Uterus (tissue), 4 donors: Measurements from ENCODE around the gene PPBP. TPM values are rescaled to one million over a fixed set of nuclear protein-coding genes. Genes with fewer than 3 reads are reported as not detected.
"Not testable (repeated sequence)": the region's sequence is repeated elsewhere in the genome, so short reads cannot be mapped to it uniquely, and the experiment has no call there.

ENCODE experiments used
- DNase-seq, 2 donors: peaks; one replicate each; pipeline ENCODE4 v3.0.0-alpha.2; 2019 to 2020
- H3K27ac ChIP-seq, 2 donors: fragments of 200-600 bp; sonication (generic); 1 replicate in 1 of 2; 2 replicates in 1 of 2; pipeline ENCODE4 v1.5.1; 2016 to 2018
- H3K27me3 ChIP-seq, 2 donors: fragments of 200-600 bp; sonication (generic); one replicate each; pipeline ENCODE4 v1.5.1; 2018 to 2019; ENCODE audit warnings: control low read depth in 1 of 2
- H3K36me3 ChIP-seq, 2 donors: fragments of 200-600 bp; sonication (generic); one replicate each; pipeline ENCODE4 v1.5.1; 2019; ENCODE audit warnings: control low read depth in 1 of 2
- H3K4me1 ChIP-seq, 2 donors: fragments of 200-600 bp; sonication (generic); one replicate each; pipeline ENCODE4 v1.5.1; 2018 to 2019; ENCODE audit warnings: control low read depth in 1 of 2
- H3K4me3 ChIP-seq, 2 donors: fragments of 200-600 bp; sonication (generic); 1 replicate in 1 of 2; 2 replicates in 1 of 2; pipeline ENCODE4 v1.5.1; 2018 to 2019; ENCODE audit warnings: mild to moderate bottlenecking in 1 of 2
- H3K9me3 ChIP-seq, 2 donors: fragments of 200-600 bp; sonication (generic); one replicate each; pipeline ENCODE4 v1.5.1; 2019; ENCODE audit warnings: control low read depth in 1 of 2
- POLR2A ChIP-seq, 2 donors: fragments of 450-650 bp; IDR thresholded peaks; one replicate each; pipeline ENCODE4 v1.6.1; 2016; ENCODE audit warnings: antibody characterized with exemption in 2 of 2, mild to moderate bottlenecking in 1 of 2, moderate library complexity in 1 of 2
- intact Hi-C: fragments of 100-400 bp; cut with DNase I; formaldehyde crosslinking; loops from one replicate; pipeline ENCODE4 v1.15.1; 2023; ENCODE audit warnings: low total_unique reads
- total RNA-seq, 4 donors: library from RNA; depleted of rRNA in 3 of 4; stranded (reverse); fragments of >200 nt in 3 of 4; gene quantifications; one replicate each; pipeline versions ENCODE4 v1.1.0 to v1.2.4, GENCODE V29; 2014 to 2023
- TF ChIP-seq, protein P1 (sequence below), 4 experiments: fragments of 200-600 bp in 2 of 4; fragments of 450-650 bp in 2 of 4; sonication (generic) in 2 of 4; IDR thresholded peaks; one replicate each; pipeline ENCODE4 v1.5.1; 2016 to 2019; ENCODE audit warnings: antibody characterized with exemption in 4 of 4, mild to moderate bottlenecking in 2 of 4, moderate library complexity in 1 of 4
- donor health status: DM: yes; HTN: yes; CAD: no.

PPBP gene
- total RNA-seq, 4 donors from 2014 or later = 2.5 to 27.9 TPM; not detected in 2

DNA sequence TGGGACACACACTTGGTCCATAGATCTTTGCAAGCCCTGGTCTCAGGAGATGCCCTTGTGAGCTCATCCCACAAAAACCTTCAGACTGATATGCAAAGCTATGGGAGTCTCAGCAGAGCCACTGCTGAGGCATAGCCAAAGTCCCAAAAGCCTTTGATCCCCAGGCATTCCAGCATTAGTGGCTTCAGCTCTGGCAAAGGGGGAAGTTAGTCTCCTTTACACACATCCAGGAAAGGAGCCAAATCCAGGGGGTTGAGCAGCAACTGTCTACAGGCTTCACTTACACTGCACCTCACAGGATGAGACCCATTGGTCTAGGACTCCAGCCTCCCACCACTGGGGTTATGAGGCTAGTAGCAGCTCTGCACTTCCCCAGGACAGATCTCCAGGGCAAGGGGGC is 20.1 kb downstream of the PPBP start:
- no peaks in the 10 kb centered on the region for H3K36me3 ChIP-seq
- DNase-seq = no peak
- no peak overlapping the region for H3K4me3 ChIP-seq
- no peaks in the 10 kb centered on the region for H3K27me3 ChIP-seq
- H3K9me3 ChIP-seq = no peaks in the 10 kb centered on the region
- no peaks in the 10 kb centered on the region for H3K4me1 ChIP-seq
- intact Hi-C loops = no loop called here
- no peak for TF ChIP-seq POLR2A (IDR thresholded peaks at IDR 0.05)
- TF ChIP-seq, protein P1, sequence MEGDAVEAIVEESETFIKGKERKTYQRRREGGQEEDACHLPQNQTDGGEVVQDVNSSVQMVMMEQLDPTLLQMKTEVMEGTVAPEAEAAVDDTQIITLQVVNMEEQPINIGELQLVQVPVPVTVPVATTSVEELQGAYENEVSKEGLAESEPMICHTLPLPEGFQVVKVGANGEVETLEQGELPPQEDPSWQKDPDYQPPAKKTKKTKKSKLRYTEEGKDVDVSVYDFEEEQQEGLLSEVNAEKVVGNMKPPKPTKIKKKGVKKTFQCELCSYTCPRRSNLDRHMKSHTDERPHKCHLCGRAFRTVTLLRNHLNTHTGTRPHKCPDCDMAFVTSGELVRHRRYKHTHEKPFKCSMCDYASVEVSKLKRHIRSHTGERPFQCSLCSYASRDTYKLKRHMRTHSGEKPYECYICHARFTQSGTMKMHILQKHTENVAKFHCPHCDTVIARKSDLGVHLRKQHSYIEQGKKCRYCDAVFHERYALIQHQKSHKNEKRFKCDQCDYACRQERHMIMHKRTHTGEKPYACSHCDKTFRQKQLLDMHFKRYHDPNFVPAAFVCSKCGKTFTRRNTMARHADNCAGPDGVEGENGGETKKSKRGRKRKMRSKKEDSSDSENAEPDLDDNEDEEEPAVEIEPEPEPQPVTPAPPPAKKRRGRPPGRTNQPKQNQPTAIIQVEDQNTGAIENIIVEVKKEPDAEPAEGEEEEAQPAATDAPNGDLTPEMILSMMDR (IDR thresholded peaks at IDR 0.05) = no peak
- H3K27ac ChIP-seq = no peak overlapping the region

DNA sequence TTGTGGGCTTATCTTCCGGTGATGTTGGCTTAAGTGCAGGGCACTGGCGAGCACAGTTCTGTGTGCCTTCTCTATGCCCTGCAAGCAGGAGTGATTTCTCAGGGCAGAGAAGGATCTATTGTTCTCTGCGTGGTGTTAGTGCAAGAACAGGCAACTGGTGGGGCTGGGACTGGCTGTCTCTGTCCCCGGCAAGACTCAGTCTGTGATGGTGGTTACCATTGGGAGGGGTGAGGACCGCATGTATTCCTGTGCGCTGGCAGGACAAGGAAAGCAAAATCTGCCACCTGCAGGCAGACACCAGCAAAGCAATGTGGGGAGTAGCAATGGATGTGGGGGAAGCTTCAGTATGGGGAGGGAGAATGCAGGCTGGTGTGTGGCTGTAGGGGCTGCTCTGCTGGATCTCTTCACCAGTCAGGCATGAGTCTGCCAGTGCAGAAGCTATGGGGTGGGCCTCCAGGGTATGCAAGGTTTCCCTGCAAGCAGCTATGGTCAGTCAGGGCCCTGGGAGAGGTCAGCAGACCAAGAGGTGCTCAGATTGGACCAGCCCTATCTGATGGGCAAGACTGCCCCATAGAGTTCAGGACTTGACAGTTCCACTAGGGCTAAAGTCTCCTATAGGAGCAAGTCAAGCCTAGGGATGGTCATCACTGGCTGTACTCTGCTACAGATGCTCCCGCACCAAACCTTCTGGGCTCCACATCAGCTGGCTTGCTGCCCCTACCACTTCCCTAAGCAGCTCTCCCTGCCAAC is 23.0 kb downstream of the PPBP start:
- TF ChIP-seq, protein P1 (IDR thresholded peaks at IDR 0.05) = no peak
- TF ChIP-seq POLR2A (IDR thresholded peaks at IDR 0.05) = no peak
- Histone ChIP-seq H3K4me3 (no peak overlapping the region), H3K27me3 (no peaks in the 10 kb centered on the region), H3K4me1 (no peaks in the 10 kb centered on the region), H3K36me3 (no peaks in the 10 kb centered on the region), H3K27ac (no peak overlapping the region), H3K9me3 (peaks cover 0 to 3% of the 10 kb centered on the region in 2 donors)
- no peak for DNase-seq
- intact Hi-C loops = no loop called here

DNA sequence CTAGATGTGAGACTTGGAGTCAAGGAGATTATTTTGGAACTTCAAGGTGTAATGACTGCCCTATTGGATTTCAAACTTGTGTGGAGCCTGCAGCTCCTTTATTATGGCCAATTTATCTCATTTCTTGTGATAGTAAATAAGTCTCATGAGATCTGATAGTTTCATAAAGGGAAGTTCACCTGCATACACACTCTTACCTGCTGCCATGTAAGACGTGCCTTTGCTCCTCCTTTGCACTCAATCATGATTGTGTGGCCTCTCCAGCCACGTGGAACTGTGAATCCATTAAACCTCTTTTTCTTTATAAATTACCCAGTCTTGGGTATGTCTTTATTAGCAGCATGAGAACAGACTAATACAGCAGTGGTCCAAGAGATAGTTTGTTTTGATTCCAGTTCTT is 25.3 kb downstream of the PPBP start:
- no peak for TF ChIP-seq POLR2A (IDR thresholded peaks at IDR 0.05)
- TF ChIP-seq, protein P1 (IDR thresholded peaks at IDR 0.05) = no peak
- intact Hi-C loops = no loop called here
- H3K9me3 ChIP-seq = peaks cover 0 to 3% of the 10 kb centered on the region in 2 donors
- no peak overlapping the region for H3K27ac ChIP-seq
- H3K4me3 ChIP-seq = no peak overlapping the region
- no peaks in the 10 kb centered on the region for H3K36me3 ChIP-seq
- no peaks in the 10 kb centered on the region for H3K27me3 ChIP-seq
- H3K4me1 ChIP-seq = no peaks in the 10 kb centered on the region
- DNase-seq = no peak

DNA sequence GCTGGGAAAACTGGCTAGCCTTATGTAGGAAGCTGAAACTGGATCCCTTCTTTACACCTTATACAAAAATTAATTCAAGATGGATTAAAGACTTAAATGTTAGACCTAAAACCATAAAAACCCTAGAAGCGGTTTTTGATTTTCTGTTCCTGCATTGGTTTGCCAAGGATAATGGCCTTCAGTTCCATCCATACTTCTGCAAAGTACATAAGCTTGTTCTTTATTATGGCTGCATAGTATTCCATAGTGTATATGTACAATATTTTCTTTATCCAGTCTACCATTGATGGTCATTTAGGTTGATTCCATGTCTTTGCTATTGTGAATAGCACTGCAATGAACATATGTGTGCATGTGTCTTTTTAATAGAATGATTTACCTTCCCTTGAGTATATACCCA is 28.9 kb downstream of the PPBP start:
- H3K4me3 ChIP-seq, DNase-seq, intact Hi-C loops, H3K36me3 ChIP-seq, H3K27ac ChIP-seq, H3K4me1 ChIP-seq, H3K9me3 ChIP-seq, H3K27me3 ChIP-seq: not testable (repeated sequence)

DNA sequence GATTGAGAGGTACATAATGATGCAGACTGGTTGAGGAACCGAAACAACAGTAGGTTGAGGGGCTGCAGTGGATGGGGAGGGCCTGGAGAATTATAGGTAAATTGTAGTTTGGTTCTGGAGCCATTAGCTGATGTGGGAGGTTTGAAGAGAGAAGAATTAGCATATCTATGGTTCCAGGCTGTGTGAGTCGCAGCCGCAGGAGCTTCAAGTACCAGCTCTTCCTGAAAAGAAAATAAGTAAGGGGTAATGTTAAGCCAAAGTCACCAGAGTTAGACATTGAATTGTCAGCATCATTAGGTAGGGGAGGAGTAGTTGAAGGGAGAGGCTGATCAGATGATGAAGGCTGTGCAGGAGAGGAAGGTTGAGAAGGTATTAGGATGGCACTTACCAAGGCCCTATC is 35.6 kb downstream of the PPBP start:
- TF ChIP-seq POLR2A (IDR thresholded peaks at IDR 0.05) = no peak
- TF ChIP-seq, protein P1 (IDR thresholded peaks at IDR 0.05) = no peak
- intact Hi-C loops = no loop called here
- Histone ChIP-seq H3K27ac (no peak overlapping the region), H3K36me3 (no peaks in the 10 kb centered on the region), H3K27me3 (no peaks in the 10 kb centered on the region), H3K4me1 (no peaks in the 10 kb centered on the region), H3K9me3 (no peaks in the 10 kb centered on the region), H3K4me3 (no peak overlapping the region)
- no peak for DNase-seq

DNA sequence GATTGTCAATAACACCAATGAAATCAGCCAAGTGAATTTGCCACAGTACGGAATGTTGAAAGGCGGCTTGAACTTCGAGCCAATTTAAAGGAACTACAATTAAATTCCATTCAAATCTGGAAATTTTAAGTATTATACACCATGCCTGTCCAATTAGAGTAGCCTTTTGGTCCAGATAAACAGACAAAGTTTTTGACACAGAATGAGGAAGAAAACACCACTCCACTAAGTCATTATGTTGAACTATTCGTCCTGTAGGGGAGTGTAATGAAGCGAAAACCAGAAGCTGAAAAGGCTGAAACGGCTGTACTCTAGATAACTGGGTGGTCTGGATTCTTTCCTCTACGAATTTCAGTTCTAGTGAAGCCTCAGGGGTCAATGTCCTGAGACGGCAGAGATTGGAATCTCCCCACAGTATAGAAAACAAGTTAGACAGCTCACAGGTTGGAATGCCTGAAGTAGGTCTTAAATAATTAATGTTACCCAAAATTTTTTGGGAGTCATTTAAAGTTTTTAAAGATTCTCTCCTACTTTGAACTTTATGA is 37.5 kb downstream of the PPBP start:
- intact Hi-C loops, H3K9me3 ChIP-seq, H3K4me3 ChIP-seq, H3K36me3 ChIP-seq, H3K4me1 ChIP-seq, H3K27me3 ChIP-seq, DNase-seq, H3K27ac ChIP-seq: not testable (repeated sequence)
